Umbilical cord (tissue), 2 donors: ENCODE data around the gene MED9. TPM values are rescaled to one million over a fixed set of nuclear protein-coding genes. Genes with fewer than 3 reads are reported as not detected.

ENCODE experiments used
- DNase-seq: peaks from one replicate; pipeline ENCODE4 v3.0.0-alpha.2; 2015; ENCODE audit warnings: low spot score
- total RNA-seq: library from RNA; depleted of rRNA; stranded (reverse); fragments of >200 nt; gene quantifications from one replicate; pipeline ENCODE4 v1.2.3, GENCODE V29; 2014; ENCODE audit warnings: low replicate concordance; ENCODE audit not compliant: insufficient read depth

Gene MED9
- total RNA-seq, 1 donor from 2014 or later = 24.1 TPM

GRCh38 chr17:17491031-17491471, 14.3 kb downstream of the MED9 start:
- no peak for DNase-seq

GRCh38 chr17:17491546-17491988, 14.8 kb downstream of the MED9 start:
- DNase-seq = no peak

DNA sequence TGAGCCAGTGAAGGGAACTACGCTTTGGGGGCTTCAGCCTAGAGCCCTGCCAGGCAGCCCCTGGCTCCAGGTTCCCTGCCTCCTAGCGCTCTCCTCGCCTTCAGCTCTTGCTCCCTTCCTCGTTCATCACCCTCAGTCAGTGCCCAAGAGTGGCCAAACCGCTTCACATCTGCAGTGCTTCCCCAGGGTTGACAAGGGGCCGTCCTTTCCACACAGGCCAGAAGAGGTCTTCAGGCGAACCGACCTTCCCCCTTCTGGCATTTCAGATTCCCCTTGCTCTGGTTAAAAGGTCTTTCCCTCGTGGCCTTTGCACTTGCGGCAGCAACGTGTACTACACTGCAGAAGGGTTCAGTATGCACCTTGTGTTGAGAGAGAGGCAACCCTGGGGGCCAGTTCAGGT, 15.3 kb downstream of the MED9 start:
- no peak for DNase-seq

DNA sequence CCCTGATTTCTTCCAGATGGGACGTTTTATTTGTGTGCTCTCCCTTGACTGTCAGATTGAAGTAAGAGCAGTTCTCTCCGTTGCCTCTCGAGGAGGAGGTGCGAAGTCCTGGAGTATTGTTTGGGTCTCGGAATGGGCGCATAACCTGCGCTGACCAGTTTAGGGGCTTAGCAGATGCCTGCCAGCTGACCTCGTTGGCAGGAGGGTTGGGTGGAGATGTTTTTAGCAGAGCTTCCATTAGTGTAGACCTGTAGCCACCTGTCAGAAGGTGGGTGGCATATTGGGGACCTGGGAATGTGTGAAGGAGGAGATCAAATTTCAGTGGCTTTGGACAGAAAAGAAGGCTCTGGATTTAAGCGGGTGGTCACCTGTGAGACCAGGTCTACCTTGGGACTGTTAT, 15.8 kb downstream of the MED9 start:
- no peak for DNase-seq

DNA sequence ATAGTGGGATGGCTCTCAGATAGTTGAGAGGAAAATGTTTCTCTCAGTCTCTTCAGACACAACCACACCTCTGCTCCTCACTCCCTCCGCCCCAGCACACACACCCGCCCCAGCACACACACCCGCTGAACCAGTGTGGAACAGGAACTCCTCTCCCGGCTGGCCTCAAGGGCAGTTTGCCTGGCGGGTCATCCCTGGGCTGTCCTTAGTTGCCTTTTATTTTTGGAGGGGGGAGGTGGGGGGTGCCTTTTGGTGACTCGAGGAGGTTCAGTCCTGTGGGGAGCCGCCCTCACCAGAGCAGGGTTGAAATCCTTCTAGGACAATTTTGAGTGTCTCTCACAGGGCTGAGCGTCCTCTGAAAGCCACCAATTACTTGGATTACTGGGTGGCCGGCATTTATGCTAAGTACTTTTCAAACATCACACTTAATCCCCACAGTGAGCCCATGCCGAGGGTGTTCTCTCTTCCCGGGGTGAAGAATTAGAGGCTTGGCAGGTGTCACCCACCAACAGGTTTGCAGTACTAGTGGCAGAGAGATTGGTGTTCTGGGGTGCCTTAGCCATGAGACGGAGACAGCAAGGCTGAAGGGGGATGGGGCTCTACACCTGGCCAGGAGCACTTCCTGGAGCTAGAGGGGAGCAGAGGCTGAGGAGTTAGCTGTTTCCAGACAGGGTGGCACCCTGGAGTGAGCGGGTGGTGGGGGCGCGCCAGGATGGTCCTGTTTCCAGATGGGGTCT, 16.6 kb downstream of the MED9 start:
- DNase-seq = no peak

DNA sequence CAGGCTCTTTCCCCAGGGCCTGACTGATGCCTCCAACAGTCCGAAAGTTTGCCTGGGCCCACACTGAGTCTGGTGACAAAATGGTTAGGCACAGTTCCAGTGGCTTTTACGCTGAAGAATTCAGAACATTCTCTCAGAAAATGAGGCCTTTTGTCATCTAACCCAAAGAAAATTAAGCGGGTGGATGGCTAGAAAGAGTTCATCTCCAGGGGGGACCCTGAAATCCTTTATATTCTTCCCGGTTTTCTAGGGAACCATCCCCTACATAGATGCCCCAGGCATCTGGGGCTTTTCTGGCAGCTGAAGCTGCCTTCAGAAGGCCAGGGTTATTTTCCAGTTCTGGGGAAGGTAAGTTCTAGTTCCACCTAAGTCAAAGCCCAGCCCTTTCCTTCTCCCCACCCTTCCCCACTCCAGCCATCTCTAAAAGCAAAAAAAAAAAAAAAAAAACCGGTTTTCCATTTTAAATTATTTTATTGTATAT, 17.2 kb downstream of the MED9 start:
- no peak for DNase-seq

- no peak for DNase-seq
These were observed 17.7 kb downstream of the MED9 start for GRCh38 chr17:17494499-17494869.

- DNase-seq = peak; percentile 59
These were observed 18.2 kb downstream of the MED9 start for GRCh38 chr17:17494870-17495535.

- no peak for DNase-seq
These were observed 18.9 kb downstream of the MED9 start for GRCh38 chr17:17495536-17496188.

DNA sequence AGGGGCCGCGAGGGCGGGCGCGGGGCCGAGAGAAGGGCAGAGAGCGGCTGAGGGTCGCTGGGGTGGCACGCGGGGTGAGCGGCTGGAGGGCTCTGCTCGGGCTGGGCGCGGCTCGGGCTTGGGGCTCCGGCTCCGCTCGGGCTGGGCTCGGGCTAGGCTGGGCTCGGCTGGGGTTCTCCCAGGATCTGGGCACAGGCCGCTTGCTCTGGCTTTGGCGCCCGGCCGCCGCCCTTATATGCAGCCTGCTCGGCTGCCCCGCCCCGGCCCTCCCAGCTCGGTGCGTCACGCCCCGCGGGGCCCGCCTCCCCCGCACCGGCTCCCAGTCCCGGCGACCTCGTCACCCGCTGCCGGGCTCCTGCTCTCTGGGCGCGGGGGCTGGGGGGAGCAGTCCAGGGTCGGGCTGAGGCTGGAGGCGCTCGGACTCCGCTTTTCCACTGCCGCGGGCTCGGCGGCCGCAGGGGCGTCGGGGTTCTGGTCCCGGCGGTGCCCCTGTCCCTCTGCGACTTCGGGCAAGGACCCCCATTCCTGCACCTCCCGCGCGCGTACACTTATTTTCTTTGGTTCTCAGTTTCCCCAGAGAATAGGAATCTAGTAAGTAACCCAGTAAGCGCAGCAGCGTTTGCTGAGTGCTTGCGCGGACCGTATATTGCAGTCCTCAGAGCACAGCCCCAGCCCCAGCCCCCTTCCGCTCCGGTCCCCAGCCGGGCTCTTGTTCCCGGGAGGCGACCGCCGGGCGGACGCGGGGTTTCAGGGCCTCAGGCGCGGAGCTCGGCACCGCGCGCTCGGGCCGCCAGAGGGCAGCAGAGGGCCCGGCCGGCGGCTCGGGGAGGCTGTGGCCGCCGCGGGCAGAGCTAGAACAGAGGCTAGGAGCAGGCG, 19.6 kb downstream of the MED9 start, which contains the start of gene RASD1:
TSS of gene RASD1 (minus strand) at position 207 of the 876 bp plus-strand sequence. CDS start 214 bp downstream, outside the sequence.
- DNase-seq = peak; percentile 85

GRCh38 chr17:17497065-17497844, 20.5 kb downstream of the MED9 start:
- no peak for DNase-seq

GRCh38 chr17:17497845-17498520, 21.2 kb downstream of the MED9 start:
- no peak for DNase-seq

- DNase-seq = no peak
These were observed 22.0 kb downstream of the MED9 start for GRCh38 chr17:17498606-17499301.

DNA sequence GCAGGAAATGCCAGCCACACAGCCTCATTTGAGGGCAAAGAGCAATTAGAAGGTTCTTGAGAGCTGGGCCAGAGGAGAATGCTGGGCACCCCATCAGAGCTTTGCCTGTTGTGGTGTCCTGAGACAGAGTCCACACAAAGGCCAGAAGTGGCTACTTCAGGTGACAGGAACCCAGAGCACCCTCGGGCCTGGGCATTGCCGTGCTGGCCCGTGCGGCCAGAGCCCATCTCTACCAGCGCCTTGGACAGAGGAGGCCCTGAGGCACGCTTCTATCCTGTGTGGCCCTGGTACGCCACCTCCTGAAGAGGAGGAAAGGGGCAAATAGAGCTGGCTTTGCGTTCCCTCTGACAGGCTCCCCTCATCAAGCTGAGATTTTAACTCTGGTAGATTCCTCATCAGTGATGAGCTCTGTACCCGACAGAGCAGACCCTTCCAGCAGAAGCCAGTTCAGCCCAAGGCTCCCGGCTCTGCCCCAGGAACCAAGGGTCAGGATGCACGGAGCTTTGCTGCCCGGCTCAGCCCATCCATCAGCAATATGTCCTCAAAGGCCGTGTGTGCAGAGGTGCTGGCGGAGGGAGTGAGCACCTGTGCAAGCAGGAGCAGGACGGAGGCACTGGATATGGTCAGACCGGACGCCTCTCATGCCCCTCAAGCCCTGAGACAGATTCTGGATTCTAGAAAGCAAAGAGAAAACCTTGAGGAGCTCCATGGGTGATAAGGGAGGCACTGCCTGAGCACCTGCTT, 22.8 kb downstream of the MED9 start:
- no peak for DNase-seq

- no peak for DNase-seq
These were observed 24.3 kb downstream of the MED9 start for GRCh38 chr17:17500999-17501605.

DNA sequence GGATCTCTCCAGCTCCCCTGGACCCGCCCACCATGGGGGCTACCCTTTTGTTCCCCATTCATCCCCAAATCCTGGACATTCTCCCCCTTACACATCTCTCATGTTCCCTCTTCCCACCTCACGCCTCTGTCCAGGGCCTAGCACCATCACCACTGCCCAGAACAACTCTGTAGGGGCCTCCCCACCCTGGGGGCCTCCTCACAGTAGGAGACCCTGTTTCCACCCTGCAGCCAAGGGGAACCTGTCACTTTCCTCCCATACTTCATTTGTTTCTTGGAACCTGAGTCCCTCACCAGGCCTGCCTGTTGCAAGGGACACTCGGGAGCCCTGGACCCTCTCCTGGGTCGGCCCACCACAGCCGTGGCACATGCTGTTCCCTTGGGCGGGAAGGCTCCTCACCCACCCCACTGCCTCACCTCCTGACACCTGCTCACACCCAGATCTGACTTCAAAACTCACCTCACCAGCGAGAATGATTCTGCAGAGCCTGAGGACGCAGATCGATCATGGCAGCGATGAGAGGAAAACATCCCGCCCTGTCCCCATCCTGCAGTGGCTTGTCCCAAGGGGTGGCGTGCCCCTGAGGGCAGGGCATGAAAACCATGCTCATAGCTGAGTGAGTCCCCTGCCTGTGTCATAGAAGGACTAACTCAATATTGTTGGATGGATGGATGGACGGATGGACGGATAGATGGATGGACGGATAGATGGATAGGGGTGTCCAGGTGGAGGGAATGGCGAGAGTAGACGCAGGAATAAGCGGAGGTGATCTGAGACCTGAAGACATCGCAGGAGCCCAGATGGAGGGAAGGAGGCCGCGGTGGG, 26.2 kb downstream of the MED9 start:
- DNase-seq = no peak

DNA sequence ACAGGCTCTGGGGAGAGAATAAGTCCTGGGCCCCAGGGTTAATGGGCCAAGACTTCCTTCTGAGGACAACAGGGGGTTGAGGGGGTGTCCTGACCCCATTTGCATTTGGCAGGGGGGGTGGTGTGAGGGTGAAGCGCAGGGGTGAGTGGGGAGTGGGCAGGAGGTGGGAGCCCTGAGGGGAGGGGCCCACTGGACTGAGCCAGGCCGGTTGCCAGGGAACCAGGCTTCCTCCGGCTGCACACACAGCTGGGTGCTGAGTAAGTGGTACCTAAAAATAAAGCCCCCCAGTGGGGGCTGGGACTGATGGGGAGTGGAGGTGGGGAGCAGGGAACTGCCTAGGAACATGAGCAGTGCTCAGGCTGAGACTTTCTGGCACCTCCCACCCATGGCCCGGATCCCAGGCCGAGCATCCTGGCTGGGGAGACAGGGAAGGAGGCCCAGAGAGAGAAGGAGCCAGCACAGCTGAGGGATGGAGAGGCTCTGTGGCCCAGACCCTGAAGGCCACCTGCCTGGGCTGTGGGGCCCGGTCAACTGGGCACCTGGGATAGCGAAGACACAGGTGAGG, 26.8 kb downstream of the MED9 start:
- no peak for DNase-seq
